HepG2 (cell line): ENCODE results near the gene APEX1. TPM values are rescaled to one million over a fixed set of nuclear protein-coding genes. Genes with fewer than 3 reads are reported as not detected.

Experiments
- BCL3 ChIP-seq: sonication (generic); formaldehyde crosslinking; IDR thresholded peaks from 2 replicates; pipeline ENCODE4 v1.5.1; 2020; ENCODE audit warnings: mild to moderate bottlenecking, missing genetic modification reagents, moderate library complexity
- EP300 ChIP-seq, 3 experiments: sonication (generic) in 1 of 3; formaldehyde crosslinking in 1 of 3; IDR thresholded peaks; 2 replicates each; pipeline versions ENCODE4 v1.5.1 to v1.6.1; 2011 to 2020; ENCODE audit warnings: low read depth in 2 of 3, low read length in 2 of 3, borderline replicate concordance in 1 of 3, improper control_type of control experiment in 1 of 3, mild to moderate bottlenecking in 1 of 3, missing genetic modification reagents in 1 of 3, moderate library complexity in 1 of 3
- IKZF4 ChIP-seq: sonication (generic); formaldehyde crosslinking; IDR thresholded peaks from 2 replicates; pipeline ENCODE4 v1.5.1; 2020; ENCODE audit warnings: borderline replicate concordance, mild to moderate bottlenecking, low read depth, missing genetic modification reagents; ENCODE audit errors: not compliant biosample characterization
- LBX2 ChIP-seq: sonication (generic); formaldehyde crosslinking; IDR thresholded peaks from 2 replicates; pipeline ENCODE4 v1.5.0; 2020; ENCODE audit warnings: missing genetic modification reagents, mild to moderate bottlenecking, borderline replicate concordance
- LRRFIP1 ChIP-seq: sonication (generic); formaldehyde crosslinking; conservative IDR thresholded peaks from 2 replicates; pipeline ENCODE4 v1.4.0; 2020; ENCODE audit warnings: missing genetic modification reagents
- POLR2G ChIP-seq: fragments of 200-400 bp; formaldehyde crosslinking; IDR thresholded peaks from 2 replicates; pipeline ENCODE4 v1.6.1; 2018; ENCODE audit warnings: mild to moderate bottlenecking, low read depth, low read length, moderate library complexity
- SP4 ChIP-seq: sonication (generic); formaldehyde crosslinking; IDR thresholded peaks from 2 replicates; pipeline ENCODE4 v1.8.1; 2023; ENCODE audit warnings: mild to moderate bottlenecking, missing genetic modification reagents
- ZNF10 ChIP-seq: sonication (generic); formaldehyde crosslinking; IDR thresholded peaks from 2 replicates; pipeline ENCODE4 v1.4.0; 2020; ENCODE audit warnings: mild to moderate bottlenecking, low read depth, missing genetic modification reagents, borderline replicate concordance
- ZNF768 ChIP-seq: sonication (generic); formaldehyde crosslinking; IDR thresholded peaks from 2 replicates; pipeline ENCODE4 v1.4.0; 2020; ENCODE audit warnings: missing genetic modification reagents
- polyA plus RNA-seq, 8 experiments: library from polyadenylated mRNA; depleted of rRNA in 3 of 8; stranded (reverse) in 7 of 8; unstranded in 1 of 8; fragments of >200 nt; fragmentation: Illumina TruSeq in 4 of 8; extraction: Trizol in 4 of 8; gene quantifications; 2 replicates each; pipeline versions ENCODE4 v1.2.1 to v1.2.3, GENCODE V29; 2011 to 2016; ENCODE audit warnings: low read depth in 4 of 8, missing spikeins in 1 of 8, mixed read lengths in 1 of 8; ENCODE audit not compliant: insufficient read depth in 1 of 8
- total RNA-seq, 5 experiments: library from RNA; depleted of rRNA; stranded (reverse); fragments of >200 nt; fragmentation: Illumina TruSeq; extraction: Trizol; gene quantifications; 2 replicates each; pipeline ENCODE4 v1.2.3, GENCODE V29; 2016; ENCODE audit warnings: low read depth in 1 of 5
- TF ChIP-seq, protein P1 (sequence below): sonication (generic); formaldehyde crosslinking; IDR thresholded peaks from 2 replicates; pipeline ENCODE4 v1.8.0; 2022; ENCODE audit warnings: low read depth, missing genetic modification reagents
- TF ChIP-seq, protein P2 (sequence below): sonication (generic); formaldehyde crosslinking; IDR thresholded peaks from 2 replicates; pipeline ENCODE4 v1.9.0; 2021; ENCODE audit warnings: mild to moderate bottlenecking, missing genetic modification reagents
- TF ChIP-seq, protein P3 (sequence below): IDR thresholded peaks from 2 replicates; pipeline ENCODE4 v1.6.1; 2016; ENCODE audit warnings: missing biosample characterization, missing genetic modification reagents, low read depth

APEX1 gene
- total and polyA plus RNA-seq, 2 of the 13 experiments (the other 11 are each of a cell fraction or from before 2014, with no cell fraction given), result 171 to 405 TPM

DNA sequence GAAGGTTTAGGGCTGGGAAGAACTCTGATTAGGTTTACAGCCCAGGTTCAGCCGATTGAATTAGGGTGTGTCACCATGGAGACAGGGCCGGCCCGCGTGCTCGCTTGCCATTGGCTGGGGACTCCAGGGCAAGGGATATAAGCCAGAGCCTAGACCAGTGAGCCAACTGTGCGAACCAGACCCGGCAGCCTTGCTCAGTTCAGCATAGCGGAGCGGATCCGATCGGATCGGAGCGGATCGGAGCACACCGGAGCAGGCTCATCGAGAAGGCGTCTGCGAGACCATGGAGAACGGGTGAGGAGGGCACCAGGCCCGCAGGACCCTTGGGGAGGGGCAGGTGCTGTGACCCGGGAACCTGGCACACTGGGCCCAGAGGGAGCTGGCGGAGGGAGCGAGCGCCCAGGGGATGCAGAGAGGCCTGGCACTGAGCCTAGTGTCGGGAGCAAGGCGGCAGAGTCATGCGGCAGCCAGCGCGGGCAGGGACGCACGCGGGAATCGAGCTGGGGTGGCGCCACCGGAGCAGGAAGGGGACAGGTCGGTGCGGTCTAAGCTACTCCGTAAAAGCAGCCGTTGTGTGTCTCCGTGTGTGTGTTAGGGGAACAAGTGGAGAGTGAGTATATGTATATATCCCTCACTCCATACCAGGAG is 14.3 kb downstream of the APEX1 start, which contains the start of gene PNP (continued):
- TF ChIP-seq BCL3 (peak; percentile 59; the same call in 1 of the 2 replicates), IKZF4 (CRISPR knock-in tag) (peak; percentile 82), LBX2 (CRISPR knock-in tag) (peak; percentile 89; the same call in 1 of the 2 replicates), POLR2G (peak; percentile 99), SP4 (CRISPR knock-in tag) (peak; percentile 55; the same call in 1 of the 2 replicates), EP300 (IDR thresholded peaks at IDR 0.05; ENCODE audit: low read depth in 2 of 2, low read length in 2 of 2) (no peak), EP300 (CRISPR knock-in tag; IDR thresholded peaks at IDR 0.05; ENCODE audit: borderline replicate concordance) (0 out of 2 replicates have a peak, but pooled peaks have one; percentile 28), LRRFIP1 (no peak), ZNF768 (peak; percentile 86), ZNF10 (CRISPR knock-in tag) (no peak)
- TF ChIP-seq, protein P1, sequence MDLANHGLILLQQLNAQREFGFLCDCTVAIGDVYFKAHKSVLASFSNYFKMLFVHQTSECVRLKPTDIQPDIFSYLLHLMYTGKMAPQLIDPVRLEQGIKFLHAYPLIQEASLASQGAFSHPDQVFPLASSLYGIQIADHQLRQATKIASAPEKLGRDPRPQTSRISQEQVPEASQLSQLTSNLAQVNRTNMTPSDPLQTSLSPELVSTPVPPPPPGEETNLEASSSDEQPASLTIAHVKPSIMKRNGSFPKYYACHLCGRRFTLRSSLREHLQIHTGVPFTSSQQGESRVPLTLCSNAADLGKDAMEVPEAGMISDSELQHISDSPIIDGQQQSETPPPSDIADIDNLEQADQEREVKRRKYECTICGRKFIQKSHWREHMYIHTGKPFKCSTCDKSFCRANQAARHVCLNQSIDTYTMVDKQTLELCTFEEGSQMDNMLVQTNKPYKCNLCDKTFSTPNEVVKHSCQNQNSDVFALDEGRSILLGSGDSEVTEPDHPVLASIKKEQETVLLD (CRISPR knock-in tag), result peak; percentile 74
- TF ChIP-seq, protein P2, sequence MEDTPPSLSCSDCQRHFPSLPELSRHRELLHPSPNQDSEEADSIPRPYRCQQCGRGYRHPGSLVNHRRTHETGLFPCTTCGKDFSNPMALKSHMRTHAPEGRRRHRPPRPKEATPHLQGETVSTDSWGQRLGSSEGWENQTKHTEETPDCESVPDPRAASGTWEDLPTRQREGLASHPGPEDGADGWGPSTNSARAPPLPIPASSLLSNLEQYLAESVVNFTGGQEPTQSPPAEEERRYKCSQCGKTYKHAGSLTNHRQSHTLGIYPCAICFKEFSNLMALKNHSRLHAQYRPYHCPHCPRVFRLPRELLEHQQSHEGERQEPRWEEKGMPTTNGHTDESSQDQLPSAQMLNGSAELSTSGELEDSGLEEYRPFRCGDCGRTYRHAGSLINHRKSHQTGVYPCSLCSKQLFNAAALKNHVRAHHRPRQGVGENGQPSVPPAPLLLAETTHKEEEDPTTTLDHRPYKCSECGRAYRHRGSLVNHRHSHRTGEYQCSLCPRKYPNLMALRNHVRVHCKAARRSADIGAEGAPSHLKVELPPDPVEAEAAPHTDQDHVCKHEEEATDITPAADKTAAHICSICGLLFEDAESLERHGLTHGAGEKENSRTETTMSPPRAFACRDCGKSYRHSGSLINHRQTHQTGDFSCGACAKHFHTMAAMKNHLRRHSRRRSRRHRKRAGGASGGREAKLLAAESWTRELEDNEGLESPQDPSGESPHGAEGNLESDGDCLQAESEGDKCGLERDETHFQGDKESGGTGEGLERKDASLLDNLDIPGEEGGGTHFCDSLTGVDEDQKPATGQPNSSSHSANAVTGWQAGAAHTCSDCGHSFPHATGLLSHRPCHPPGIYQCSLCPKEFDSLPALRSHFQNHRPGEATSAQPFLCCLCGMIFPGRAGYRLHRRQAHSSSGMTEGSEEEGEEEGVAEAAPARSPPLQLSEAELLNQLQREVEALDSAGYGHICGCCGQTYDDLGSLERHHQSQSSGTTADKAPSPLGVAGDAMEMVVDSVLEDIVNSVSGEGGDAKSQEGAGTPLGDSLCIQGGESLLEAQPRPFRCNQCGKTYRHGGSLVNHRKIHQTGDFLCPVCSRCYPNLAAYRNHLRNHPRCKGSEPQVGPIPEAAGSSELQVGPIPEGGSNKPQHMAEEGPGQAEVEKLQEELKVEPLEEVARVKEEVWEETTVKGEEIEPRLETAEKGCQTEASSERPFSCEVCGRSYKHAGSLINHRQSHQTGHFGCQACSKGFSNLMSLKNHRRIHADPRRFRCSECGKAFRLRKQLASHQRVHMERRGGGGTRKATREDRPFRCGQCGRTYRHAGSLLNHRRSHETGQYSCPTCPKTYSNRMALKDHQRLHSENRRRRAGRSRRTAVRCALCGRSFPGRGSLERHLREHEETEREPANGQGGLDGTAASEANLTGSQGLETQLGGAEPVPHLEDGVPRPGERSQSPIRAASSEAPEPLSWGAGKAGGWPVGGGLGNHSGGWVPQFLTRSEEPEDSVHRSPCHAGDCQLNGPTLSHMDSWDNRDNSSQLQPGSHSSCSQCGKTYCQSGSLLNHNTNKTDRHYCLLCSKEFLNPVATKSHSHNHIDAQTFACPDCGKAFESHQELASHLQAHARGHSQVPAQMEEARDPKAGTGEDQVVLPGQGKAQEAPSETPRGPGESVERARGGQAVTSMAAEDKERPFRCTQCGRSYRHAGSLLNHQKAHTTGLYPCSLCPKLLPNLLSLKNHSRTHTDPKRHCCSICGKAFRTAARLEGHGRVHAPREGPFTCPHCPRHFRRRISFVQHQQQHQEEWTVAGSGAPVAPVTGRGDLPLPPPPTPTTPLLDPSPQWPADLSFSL (CRISPR knock-in tag), result no peak; the same call in 1 of the 2 replicates
- TF ChIP-seq, protein P3, sequence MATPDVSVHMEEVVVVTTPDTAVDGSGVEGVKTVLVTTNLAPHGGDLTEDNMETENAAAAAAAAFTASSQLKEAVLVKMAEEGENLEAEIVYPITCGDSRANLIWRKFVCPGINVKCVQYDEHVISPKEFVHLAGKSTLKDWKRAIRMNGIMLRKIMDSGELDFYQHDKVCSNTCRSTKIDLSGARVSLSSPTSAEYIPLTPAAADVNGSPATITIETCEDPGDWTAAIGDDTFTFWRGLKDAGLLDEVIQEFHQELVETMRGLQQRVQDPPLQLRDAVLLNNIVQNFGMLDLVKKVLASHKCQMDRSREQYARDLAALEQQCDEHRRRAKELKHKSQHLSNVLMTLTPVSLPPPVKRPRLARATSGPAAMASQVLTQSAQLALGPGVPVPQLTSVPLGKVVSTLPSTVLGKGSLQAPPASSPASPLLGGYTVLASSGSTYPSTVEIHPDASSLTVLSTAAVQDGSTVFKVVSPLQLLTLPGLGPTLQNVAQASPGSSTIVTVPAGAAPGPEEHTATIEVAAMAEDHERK, result 0 out of 2 replicates have a peak, but pooled peaks have one; percentile 30
